HepG2 (cell line): ENCODE results near the gene MT1A. TPM values are rescaled to one million over a fixed set of nuclear protein-coding genes. Genes with fewer than 3 reads are reported as not detected.

Source experiments
- ATAC-seq: fragments of 200-7000 bp; cut with Tn5 transposase; 3 replicates; pipeline ENCODE4 v1.9.1; 2020; ENCODE audit warnings: mild to moderate bottlenecking, moderate library complexity
- BruUV-seq: library from RNA; stranded (reverse); fragments of 400-500 nt; replicated peaks from 2 replicates; lab custom pipeline; 2021; lab: Mats Ljungman, UMichigan
- CTCF ChIA-PET: fragments of 300-600 bp; formaldehyde crosslinking; extraction: SDS; loops from one replicate; lab custom pipeline; 2021; ENCODE audit warnings: low total read pairs, inconsistent platforms, low intra/inter-chr PET ratio; lab: Yijun Ruan, JAX
- POLR2A ChIA-PET: fragments of 350-600 bp; sonication (Branson Sonifier 250); formaldehyde crosslinking; loops from one replicate; lab custom pipeline; 2020; ENCODE audit warnings: antibody characterized with exemption, inconsistent platforms; lab: Yijun Ruan, JAX
- DNase-seq: peaks from one replicate; pipeline ENCODE4 v3.0.0-alpha.2; 2015; ENCODE audit warnings: low spot score
- FAIRE-seq: peaks from 3 replicates; lab custom pipeline; 2011; peaks lifted over from hg19 to GRCh38; lab: Jason Lieb, UNC
- H2AFZ ChIP-seq: one replicate; pipeline ENCODE4 v1.6.1; 2011; ENCODE audit warnings: low read length, inconsistent platforms
- H3K27ac ChIP-seq: fragments of 300-600 bp; 3 replicates; pipeline ENCODE4 v1.8.0; 2011; ENCODE audit warnings: mixed run types, mild to moderate bottlenecking, mixed read lengths, low read length, inconsistent platforms; ENCODE audit not compliant: insufficient read depth; ENCODE audit errors: extremely low read length
- H3K27me3 ChIP-seq, 2 experiments: fragments of 200-600 bp in 1 of 2; 2 replicates in 1 of 2; 3 replicates in 1 of 2; pipeline versions ENCODE4 v1.6.0 to v1.8.0; 2011; ENCODE audit warnings: low read length in 2 of 2, mild to moderate bottlenecking in 2 of 2, moderate library complexity in 2 of 2, inconsistent platforms in 1 of 2; ENCODE audit not compliant: insufficient read depth in 2 of 2, control insufficient read depth in 1 of 2
- H3K36me3 ChIP-seq, 2 experiments: fragments of 200-600 bp in 1 of 2; replicated peaks in 1 of 2; 2 replicates in 1 of 2; 3 replicates in 1 of 2; pipeline versions ENCODE4 v1.5.1 to v1.8.0; 2011; ENCODE audit warnings: low read length in 2 of 2, inconsistent platforms in 1 of 2; ENCODE audit not compliant: insufficient read depth in 2 of 2, control insufficient read depth in 1 of 2
- H3K4me1 ChIP-seq: 2 replicates; pipeline ENCODE4 v1.5.1; 2012; ENCODE audit warnings: low read length, inconsistent platforms; ENCODE audit not compliant: insufficient read depth
- H3K4me2 ChIP-seq: 2 replicates; pipeline ENCODE4 v1.6.0; 2011; ENCODE audit warnings: low read depth, low read length, inconsistent platforms
- H3K4me3 ChIP-seq, 3 experiments: fragments of 200-600 bp in 1 of 3; sonication (generic), shearing (Covaris generic) in 1 of 3; replicated peaks in 1 of 3; 2 replicates each; pipeline ENCODE4 v1.5.1; 2011 to 2016; ENCODE audit warnings: low read length in 3 of 3, inconsistent platforms in 2 of 3, low read depth in 2 of 3, mild to moderate bottlenecking in 2 of 3, control low read depth in 1 of 3, mixed read lengths in 1 of 3; ENCODE audit not compliant: insufficient read depth in 1 of 3
- H3K79me2 ChIP-seq: one replicate; pipeline ENCODE4 v1.6.1; 2011; ENCODE audit warnings: low read length, inconsistent platforms; ENCODE audit not compliant: insufficient read depth
- H3K9ac ChIP-seq: 2 replicates; pipeline ENCODE4 v1.6.0; 2011; ENCODE audit warnings: mild to moderate bottlenecking, low read depth, low read length, inconsistent platforms; ENCODE audit not compliant: insufficient read depth
- H3K9me3 ChIP-seq: 2 replicates; pipeline ENCODE4 v1.5.1; 2012; ENCODE audit warnings: mild to moderate bottlenecking, low read length
- H4K20me1 ChIP-seq: 2 replicates; pipeline ENCODE4 v1.6.0; 2011; ENCODE audit warnings: inconsistent platforms, mild to moderate bottlenecking, low read length, moderate library complexity; ENCODE audit not compliant: insufficient read depth
- BRD4 ChIP-seq: sonication (generic); formaldehyde crosslinking; IDR thresholded peaks from 2 replicates; pipeline ENCODE4 v1.4.0; 2020; ENCODE audit warnings: missing genetic modification reagents
- CENPT ChIP-seq: sonication (generic); formaldehyde crosslinking; IDR thresholded peaks from 2 replicates; pipeline ENCODE4 v1.8.0; 2022; ENCODE audit warnings: low read depth, mild to moderate bottlenecking, moderate library complexity, missing genetic modification reagents
- HNRNPL ChIP-seq: fragments of 200-400 bp; formaldehyde crosslinking; IDR thresholded peaks from 2 replicates; pipeline ENCODE4 v1.6.1; 2017; ENCODE audit warnings: mild to moderate bottlenecking, low read depth, low read length
- PHF8 ChIP-seq: sonication (generic); formaldehyde crosslinking; IDR thresholded peaks from 2 replicates; pipeline ENCODE4 v1.5.0; 2020; ENCODE audit warnings: missing genetic modification reagents
- ZBTB4 ChIP-seq: sonication (generic); formaldehyde crosslinking; IDR thresholded peaks from 2 replicates; pipeline ENCODE4 v1.4.0; 2020; ENCODE audit warnings: missing genetic modification reagents, mild to moderate bottlenecking, borderline replicate concordance
- ZNF205 ChIP-seq: IDR thresholded peaks from 2 replicates; pipeline ENCODE4 v1.6.1; 2018; ENCODE audit warnings: missing biosample characterization, missing genetic modification reagents
- ZSCAN25 ChIP-seq: sonication (generic); formaldehyde crosslinking; IDR thresholded peaks from 2 replicates; pipeline ENCODE4 v1.8.0; 2022; ENCODE audit warnings: mild to moderate bottlenecking, missing genetic modification reagents
- WGBS: methylation state at CpG from one replicate; pipeline ENCODE4 v1.1.6; 2017; ENCODE audit warnings: low lambda C conversion rate; 5-methylcytosine and 5-hydroxymethylcytosine counted together
- in situ Hi-C: cut with HindIII; loops from 2 replicates; pipeline ENCODE4 v1.10.0; 2017; ENCODE audit warnings: low pct_unique_long_range_greater_than_20kb; ENCODE audit not compliant: extremely low pct_ligation_motif_present
- intact Hi-C: fragments of 100-400 bp; cut with micrococcal nuclease; formaldehyde crosslinking; loops from one replicate; pipeline ENCODE4 v1.10.0; 2022; ENCODE audit not compliant: unreplicated experiment
- polyA plus RNA-seq, 8 experiments: library from polyadenylated mRNA; depleted of rRNA in 3 of 8; stranded (reverse) in 7 of 8; unstranded in 1 of 8; fragments of >200 nt; fragmentation: Illumina TruSeq in 4 of 8; extraction: Trizol in 4 of 8; gene quantifications; 2 replicates each; pipeline versions ENCODE4 v1.2.1 to v1.2.3, GENCODE V29; 2011 to 2016; ENCODE audit warnings: low read depth in 4 of 8, missing spikeins in 1 of 8, mixed read lengths in 1 of 8; ENCODE audit not compliant: insufficient read depth in 1 of 8
- total RNA-seq, 5 experiments: library from RNA; depleted of rRNA; stranded (reverse); fragments of >200 nt; fragmentation: Illumina TruSeq; extraction: Trizol; gene quantifications; 2 replicates each; pipeline ENCODE4 v1.2.3, GENCODE V29; 2016; ENCODE audit warnings: low read depth in 1 of 5
- TF ChIP-seq, protein P1 (sequence below): sonication (generic); formaldehyde crosslinking; IDR thresholded peaks from 2 replicates; pipeline ENCODE4 v1.5.0; 2020; ENCODE audit warnings: missing genetic modification reagents

Gene MT1A
- total and polyA plus RNA-seq, 2 of the 13 experiments (the other 11 are each of a cell fraction or from before 2014, with no cell fraction given): 8.3 to 10.4 TPM

- Histone ChIP-seq H3K4me3 (peak overlapping the region; percentile 19 to 88 (median 72); a peak in 3 of 6 replicates), H3K9me3 (no peaks in the 10 kb centered on the region), H2AFZ (no peak overlapping the region), H3K36me3 (no peaks in the 10 kb centered on the region), H3K79me2 (no peaks in the 10 kb centered on the region), H3K4me1 (peaks cover 57% of the 10 kb centered on the region), H3K9ac (no peak overlapping the region), H3K4me2 (peak overlapping the region; percentile 97; the same call in 1 of the 2 replicates), H3K27ac (no peak overlapping the region), H3K27me3 (peaks cover 0 to 43% of the 10 kb centered on the region in 2 experiments; a peak in 4 of 5 replicates), H4K20me1 (no peaks in the 10 kb centered on the region)
- POLR2A ChIA-PET: interaction anchor here (1.6 to 4.8 kb wide), 5 partner anchors 12 to 31 kb away, joined by 4 to 83 read pairs (median 10); partner anchors contain the start of genes MT1F and MT2A
- in situ Hi-C loops (no loop called here), intact Hi-C loops (loop anchor here (2.0 kb wide), 1 partner anchor 18 kb away; the partner anchor contains the start of gene MT2A)
- no TSS peak for BruUV-seq
- DNase-seq (no peak), FAIRE-seq (no peak), ATAC-seq (no peak)
- 0 out of 2 replicates have a peak, but pooled peaks have one; percentile 33 for TF ChIP-seq CENPT (CRISPR knock-in tag)
- TF ChIP-seq HNRNPL: 0 out of 2 replicates have a peak, but pooled peaks have one; percentile 49
- no peak for TF ChIP-seq ZNF205 (CRISPR knock-in tag)
- no peak for TF ChIP-seq ZSCAN25
- 0 out of 2 replicates have a peak, but pooled peaks have one; percentile 8 for TF ChIP-seq ZBTB4
- no peak for TF ChIP-seq PHF8 (CRISPR knock-in tag)
- TF ChIP-seq, protein P1, sequence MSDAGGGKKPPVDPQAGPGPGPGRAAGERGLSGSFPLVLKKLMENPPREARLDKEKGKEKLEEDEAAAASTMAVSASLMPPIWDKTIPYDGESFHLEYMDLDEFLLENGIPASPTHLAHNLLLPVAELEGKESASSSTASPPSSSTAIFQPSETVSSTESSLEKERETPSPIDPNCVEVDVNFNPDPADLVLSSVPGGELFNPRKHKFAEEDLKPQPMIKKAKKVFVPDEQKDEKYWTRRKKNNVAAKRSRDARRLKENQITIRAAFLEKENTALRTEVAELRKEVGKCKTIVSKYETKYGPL: no peak
- no peak for TF ChIP-seq BRD4 (CRISPR knock-in tag)
- 60% methylated on average over 7 of the region's 7 CpGs for WGBS
- CTCF ChIA-PET: no interaction called here
These were observed 11.8 kb upstream of the MT1A start for GRCh38 chr16:56626685-56627084.
